Measurements from ENCODE around the gene NFASC.

DNA sequence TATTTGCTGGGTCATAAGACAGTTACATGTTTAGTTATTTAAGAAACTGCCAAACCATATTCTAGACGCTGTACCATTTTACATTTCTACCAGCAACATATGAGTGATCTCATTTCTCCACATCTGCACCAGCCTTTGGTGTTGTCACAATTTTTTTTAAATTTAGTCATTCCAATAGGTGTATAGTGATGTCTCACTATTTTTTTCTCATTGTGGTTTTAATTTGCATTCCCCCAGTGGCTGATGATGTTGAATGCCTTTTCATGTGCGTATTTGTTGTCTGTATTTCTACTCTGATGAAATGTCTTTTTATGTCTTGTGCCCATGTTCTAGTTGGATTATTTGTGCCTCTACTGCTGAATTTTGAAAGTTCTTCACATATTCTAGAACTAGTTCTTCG, 38.4 kb downstream of the NFASC start:
- TF ChIP-seq CTCF (IDR thresholded peaks at IDR 0.05; ENCODE audit: insufficient read depth, low read length, poor library complexity, severe bottlenecking) (no peak), EZH2phosphoT487 (conservative IDR thresholded peaks at IDR 0.05; ENCODE audit: low read length) (no peak)

All from SU-DHL-6 (cell line).